ENCODE results near the gene DAZL.

The DAZL gene

DNA sequence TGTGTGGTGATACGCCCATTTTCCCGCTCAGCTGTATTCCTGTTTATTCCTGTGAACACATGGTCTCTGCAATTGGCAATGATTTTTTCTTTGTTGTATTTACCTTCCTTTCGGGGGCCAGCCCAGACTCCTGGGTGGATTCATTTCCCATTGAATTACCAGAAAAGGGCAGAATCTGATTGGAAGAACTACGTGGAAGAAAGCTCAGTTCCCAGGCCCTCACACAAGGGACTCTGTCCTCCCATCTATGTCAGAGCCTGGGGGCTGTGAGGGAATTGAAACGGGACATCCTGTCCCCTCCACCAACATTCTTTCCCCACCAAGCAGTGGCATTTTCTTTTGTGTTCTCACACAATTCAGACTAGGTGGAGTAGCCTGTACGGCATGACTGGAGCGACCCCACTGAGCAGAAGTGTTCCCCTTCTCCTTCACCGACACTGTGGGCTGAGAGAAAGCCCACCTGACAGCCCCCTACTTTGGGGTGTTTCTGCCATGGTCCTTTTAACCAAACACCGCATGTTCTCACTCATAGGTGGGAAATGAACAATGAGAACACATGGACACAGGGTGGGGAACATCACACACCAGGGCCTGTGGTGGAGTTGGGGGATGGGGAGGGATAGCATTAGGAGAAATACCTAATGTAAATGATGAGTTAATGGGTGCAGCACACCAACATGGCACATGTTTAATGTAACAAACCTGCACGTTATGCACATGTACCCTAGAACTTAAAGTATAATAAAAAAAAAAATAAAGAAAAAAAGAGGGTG is 59.6 kb downstream of the DAZL start:
- DNase-seq (ENCODE audit: low read depth, low spot score), result no peak

- DNase-seq (ENCODE audit: low read depth, low spot score), result no peak
These were observed 61.9 kb downstream of the DAZL start for GRCh38 chr3:16543242-16543864.

DNA sequence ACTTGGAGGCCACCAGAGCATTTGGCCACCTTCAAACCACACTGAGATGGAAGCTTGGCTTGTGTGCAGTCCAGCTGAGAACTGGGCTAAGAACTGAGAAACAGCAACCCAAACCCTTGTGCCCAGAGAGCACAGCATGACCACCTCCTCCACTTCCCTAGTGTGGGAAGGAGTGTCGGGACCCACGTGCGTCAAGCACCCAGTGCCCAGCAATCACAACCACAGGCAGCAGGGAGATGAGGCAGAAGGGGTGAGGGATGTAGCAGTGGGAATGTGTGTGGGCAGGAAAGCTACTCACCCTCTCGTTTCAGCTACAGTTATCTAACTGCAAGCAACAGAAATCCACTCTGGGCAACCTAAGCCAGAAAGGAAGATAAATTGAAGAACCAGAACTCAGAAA is 66.7 kb downstream of the DAZL start:
- DNase-seq (ENCODE audit: low read depth, low spot score), result no peak

- DNase-seq (ENCODE audit: low read depth, low spot score), result no peak
These were observed 68.2 kb downstream of the DAZL start for GRCh38 chr3:16536996-16537395.
